AG09309 (cell line): ENCODE results near the gene SIDT2.

Experiments used
- DNase-seq: peaks from one replicate; pipeline ENCODE4 v3.0.0-alpha.2; 2010; ENCODE audit warnings: low read depth
- H3K4me3 ChIP-seq: 2 replicates; pipeline ENCODE4 v1.5.1; 2011; ENCODE audit warnings: mild to moderate bottlenecking, low read depth, low read length, moderate library complexity; ENCODE audit not compliant: control insufficient read depth
- CTCF ChIP-seq: IDR thresholded peaks from 2 replicates; pipeline ENCODE4 v1.5.1; 2011; ENCODE audit warnings: mild to moderate bottlenecking, low read depth, low read length, inconsistent platforms; ENCODE audit not compliant: insufficient read depth, control insufficient read depth; ENCODE audit errors: missing control alignments

SIDT2 gene

DNA sequence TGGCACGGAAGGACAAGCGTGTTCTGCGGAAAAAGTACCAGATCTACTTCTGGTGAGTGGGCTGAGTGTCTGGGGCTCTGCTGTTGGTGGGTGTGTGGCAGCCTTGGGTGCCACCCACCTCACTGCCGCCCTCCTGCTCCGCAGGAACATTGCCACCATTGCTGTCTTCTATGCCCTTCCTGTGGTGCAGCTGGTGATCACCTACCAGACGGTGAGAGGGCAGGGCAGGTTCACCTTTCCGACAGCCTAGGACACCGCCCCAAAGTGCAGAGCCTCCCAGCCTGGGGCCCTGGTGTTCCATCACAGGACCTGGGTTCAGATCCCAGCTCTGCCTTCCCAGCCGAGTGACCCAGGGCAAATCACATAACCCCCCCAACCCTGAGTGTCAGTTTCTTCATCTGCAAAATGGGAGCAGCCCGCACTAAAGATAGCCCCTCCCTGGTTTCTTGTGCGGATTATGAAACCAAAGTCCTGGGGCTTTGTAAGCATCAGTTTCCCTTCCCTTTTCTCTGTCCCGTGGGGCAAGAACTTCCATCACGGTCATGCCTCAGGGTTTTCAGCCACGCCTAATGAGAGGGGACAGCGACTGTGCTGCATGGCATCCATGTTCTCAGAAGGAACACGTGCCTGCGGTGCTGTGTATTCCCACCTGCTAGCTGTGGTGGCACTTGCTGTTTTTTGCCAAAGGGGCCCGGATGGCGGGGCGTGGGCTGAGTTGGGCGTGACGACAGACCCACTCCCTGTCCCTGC, 10.8 kb downstream of the SIDT2 start:
- no peak for TF ChIP-seq CTCF
- no peak overlapping the region for H3K4me3 ChIP-seq
- DNase-seq, result no peak

DNA sequence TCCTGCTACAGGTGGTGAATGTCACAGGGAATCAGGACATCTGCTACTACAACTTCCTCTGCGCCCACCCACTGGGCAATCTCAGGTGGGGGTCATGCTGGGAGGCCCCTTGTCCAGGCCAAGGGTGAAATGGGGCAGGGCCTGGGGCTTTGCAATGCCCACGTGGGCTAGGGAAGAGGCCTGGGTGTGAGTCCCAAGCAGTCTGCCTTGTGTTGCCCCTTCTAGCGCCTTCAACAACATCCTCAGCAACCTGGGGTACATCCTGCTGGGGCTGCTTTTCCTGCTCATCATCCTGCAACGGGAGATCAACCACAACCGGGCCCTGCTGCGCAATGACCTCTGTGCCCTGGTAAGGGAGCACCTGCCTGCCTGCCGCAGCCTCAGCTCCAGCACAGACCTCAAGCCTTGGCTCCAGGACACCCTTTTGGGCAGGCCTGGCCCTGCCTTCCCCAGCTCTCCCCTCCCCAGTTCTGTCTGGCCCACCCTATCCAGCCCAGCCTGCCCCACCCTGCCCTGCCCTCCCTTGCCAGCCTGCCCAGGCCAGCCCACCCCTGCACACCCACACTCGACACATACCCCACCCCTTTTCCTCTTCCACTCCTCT, 11.5 kb downstream of the SIDT2 start:
- H3K4me3 ChIP-seq, result no peak overlapping the region
- TF ChIP-seq CTCF, result no peak
- DNase-seq, result no peak

GRCh38 chr11:117191680-117192400, 13.3 kb downstream of the SIDT2 start:
- H3K4me3 ChIP-seq, result no peak overlapping the region
- DNase-seq, result no peak
- TF ChIP-seq CTCF, result no peak

GRCh38 chr11:117192401-117192875, 13.9 kb downstream of the SIDT2 start:
- no peak for DNase-seq
- TF ChIP-seq CTCF, result no peak
- no peak overlapping the region for H3K4me3 ChIP-seq

GRCh38 chr11:117193130-117194020, 14.8 kb downstream of the SIDT2 start:
- no peak for TF ChIP-seq CTCF
- H3K4me3 ChIP-seq, result no peak overlapping the region
- no peak for DNase-seq

- no peak for TF ChIP-seq CTCF
Observed at GRCh38 chr11:117194267-117194666, 15.7 kb downstream of the SIDT2 start.

More at GRCh38 chr11:117194267-117194666, 15.7 kb downstream of the SIDT2 start:
- no peak overlapping the region for H3K4me3 ChIP-seq
- DNase-seq, result no peak
